HAP-1 (cell line): ENCODE measurements around the gene ITK.
"Not testable (repeated sequence)": the region's sequence is repeated elsewhere in the genome, so short reads cannot be mapped to it uniquely, and the experiment has no call there.

Experiments used
- DNase-seq, 2 experiments: peaks; one replicate each; pipeline ENCODE4 v3.0.0-alpha.2; 2016 to 2020; ENCODE audit warnings: low spot score in 2 of 2
- H3K27me3 ChIP-seq: fragments of 250-450 bp; sonication (Bioruptor Pico); 2 replicates; pipeline ENCODE4 v1.5.1; 2020; ENCODE audit warnings: low read depth, mild to moderate bottlenecking, moderate library complexity
- H3K36me3 ChIP-seq: fragments of 250-450 bp; sonication (Bioruptor Pico); replicated peaks from 2 replicates; pipeline ENCODE4 v1.5.1; 2020; ENCODE audit warnings: mild to moderate bottlenecking
- H3K4me1 ChIP-seq: fragments of 250-450 bp; sonication (Bioruptor Pico); 2 replicates; pipeline ENCODE4 v1.5.1; 2020; ENCODE audit warnings: mild to moderate bottlenecking
- H3K4me3 ChIP-seq: fragments of 250-450 bp; sonication (Bioruptor Pico); 2 replicates; pipeline ENCODE4 v1.5.1; 2020; ENCODE audit warnings: mild to moderate bottlenecking, moderate library complexity
- H3K9me3 ChIP-seq: fragments of 250-450 bp; sonication (Bioruptor Pico); 2 replicates; pipeline ENCODE4 v1.5.1; 2020; ENCODE audit warnings: mild to moderate bottlenecking, moderate library complexity
- in situ Hi-C: fragments of 300-500 bp; cut with MboI; formaldehyde crosslinking; loops from 3 replicates; pipeline ENCODE4 v1.14.3; 2020; ENCODE audit warnings: low sequenced_read_pairs, inconsistent platforms, mixed read lengths

ITK gene

DNA sequence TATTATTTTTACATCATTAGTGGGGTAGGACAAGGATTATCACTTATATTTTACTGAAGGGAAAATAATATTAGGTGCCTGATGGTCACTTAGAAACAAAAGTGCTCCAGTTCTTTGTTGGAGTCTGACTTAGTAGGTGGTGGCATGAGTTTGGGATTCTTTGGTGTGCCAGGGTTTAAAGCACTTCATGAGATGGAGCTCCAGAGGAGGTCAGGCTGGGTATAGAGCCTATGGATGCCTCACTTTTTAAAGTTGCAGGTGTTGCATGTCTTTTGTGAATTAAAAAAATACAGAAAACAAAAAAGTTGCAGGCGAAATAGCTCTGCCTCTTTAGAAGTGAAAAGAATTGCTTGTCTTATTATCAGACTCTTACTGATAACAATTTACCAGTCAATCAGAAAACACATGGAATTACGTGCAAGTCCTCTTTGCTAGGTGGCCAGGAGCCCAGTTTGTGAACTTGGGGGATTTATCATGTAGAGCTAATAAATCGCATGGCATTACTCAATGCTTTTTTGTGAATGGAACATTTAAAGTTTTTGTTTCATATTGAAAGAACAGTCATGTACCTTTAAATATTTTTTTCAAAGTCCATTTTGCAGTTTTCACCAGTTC lies 1.6 kb downstream of the ITK start:
- in situ Hi-C loops: no loop called here
- H3K4me3 ChIP-seq: no peak overlapping the region
- H3K9me3 ChIP-seq: no peaks in the 10 kb centered on the region
- H3K27me3 ChIP-seq: no peaks in the 10 kb centered on the region; the same call in 1 of the 2 replicates
- no peaks in the 10 kb centered on the region for H3K4me1 ChIP-seq
- DNase-seq: no peak
- no peaks in the 10 kb centered on the region for H3K36me3 ChIP-seq

DNA sequence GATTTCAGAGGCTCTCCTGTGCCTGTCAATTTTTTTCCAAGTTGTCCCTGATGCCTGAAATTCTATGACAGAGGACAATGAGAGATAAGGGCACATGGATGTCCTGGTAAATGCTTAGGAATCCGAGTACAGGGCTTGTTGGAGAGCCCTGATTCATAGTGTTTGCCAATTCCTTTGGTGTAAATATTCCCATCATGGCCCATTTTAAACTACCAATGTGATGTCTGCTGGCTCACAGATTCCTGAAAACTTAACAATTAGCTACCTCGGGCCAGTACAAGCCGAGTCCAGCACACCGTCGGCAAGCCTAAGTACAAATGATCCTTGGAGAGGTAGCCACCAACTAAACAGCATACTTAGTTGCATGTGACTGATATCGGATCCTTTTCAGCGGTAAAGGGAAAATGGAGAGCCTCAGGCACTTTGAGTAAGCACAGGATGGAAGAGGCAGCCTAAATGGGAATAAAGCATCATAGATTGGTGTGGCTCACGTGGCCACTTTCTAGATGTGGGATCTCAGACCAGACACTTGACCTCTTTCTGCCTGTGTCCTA lies 3.6 kb downstream of the ITK start:
- no peak for DNase-seq
- Histone ChIP-seq H3K27me3 (no peaks in the 10 kb centered on the region; the same call in 1 of the 2 replicates), H3K4me1 (no peaks in the 10 kb centered on the region), H3K36me3 (no peaks in the 10 kb centered on the region), H3K4me3 (no peak overlapping the region), H3K9me3 (no peaks in the 10 kb centered on the region)
- in situ Hi-C loops: no loop called here

DNA sequence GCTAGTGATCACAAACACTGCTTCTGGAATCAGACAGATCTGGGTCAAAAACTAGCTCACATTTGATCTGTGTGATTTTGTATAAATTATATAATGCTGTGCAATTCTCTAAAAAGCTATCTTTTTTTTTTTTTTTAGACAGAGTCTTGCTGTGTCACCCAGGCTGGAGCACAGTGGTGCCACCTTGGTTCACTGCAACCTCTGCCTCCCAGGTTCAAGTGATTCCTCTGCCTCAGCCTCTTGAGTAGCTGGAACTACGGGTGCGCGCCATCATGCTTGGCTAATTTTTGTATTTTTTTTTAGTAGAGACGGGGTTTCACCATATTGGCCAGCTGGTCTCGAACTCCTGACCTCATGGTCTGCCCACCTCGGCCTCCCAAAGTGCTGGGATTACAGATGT lies 4.5 kb downstream of the ITK start:
- DNase-seq, in situ Hi-C loops, H3K27me3 ChIP-seq, H3K4me3 ChIP-seq, H3K9me3 ChIP-seq, H3K4me1 ChIP-seq, H3K36me3 ChIP-seq: not testable (repeated sequence)

DNA sequence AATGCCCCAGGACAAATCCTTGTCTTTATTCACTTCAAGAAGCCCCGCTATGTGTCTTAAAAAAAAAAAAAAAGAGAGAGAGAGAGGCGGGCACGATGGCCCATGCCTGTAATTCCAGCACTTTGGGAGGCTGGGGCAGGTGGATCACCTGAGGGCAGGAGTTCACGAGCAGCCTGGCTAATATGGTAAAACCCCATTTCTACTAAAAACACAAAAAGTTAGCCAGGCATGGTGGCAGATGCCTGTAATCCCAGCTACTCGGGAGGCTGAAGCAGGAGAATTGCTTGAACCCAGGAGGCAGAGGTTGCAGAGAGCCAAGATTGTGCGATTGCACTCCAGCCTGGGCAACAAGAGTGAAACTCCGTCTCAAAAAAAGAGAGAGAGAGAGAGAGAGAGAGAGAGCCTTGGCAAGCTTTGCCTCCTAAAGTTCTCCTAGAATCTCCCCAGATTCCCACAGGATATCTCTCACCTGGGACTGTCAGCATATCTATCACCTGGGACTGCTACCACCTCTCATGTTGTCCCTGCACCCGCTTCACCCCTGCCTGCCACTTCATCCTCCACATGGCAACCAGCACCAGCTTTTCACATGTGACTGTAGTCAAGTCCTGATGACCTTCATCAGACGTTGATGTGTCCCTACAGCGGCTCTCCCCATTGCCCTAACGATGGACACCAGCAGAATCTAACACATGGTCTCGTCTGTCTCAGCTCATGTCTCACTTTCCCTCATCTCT lies 5.8 kb downstream of the ITK start:
- Histone ChIP-seq H3K36me3 (no peaks in the 10 kb centered on the region), H3K9me3 (no peaks in the 10 kb centered on the region), H3K4me1 (no peaks in the 10 kb centered on the region), H3K27me3 (no peaks in the 10 kb centered on the region; the same call in 1 of the 2 replicates), H3K4me3 (no peak overlapping the region)
- in situ Hi-C loops: no loop called here
- DNase-seq: no peak

DNA sequence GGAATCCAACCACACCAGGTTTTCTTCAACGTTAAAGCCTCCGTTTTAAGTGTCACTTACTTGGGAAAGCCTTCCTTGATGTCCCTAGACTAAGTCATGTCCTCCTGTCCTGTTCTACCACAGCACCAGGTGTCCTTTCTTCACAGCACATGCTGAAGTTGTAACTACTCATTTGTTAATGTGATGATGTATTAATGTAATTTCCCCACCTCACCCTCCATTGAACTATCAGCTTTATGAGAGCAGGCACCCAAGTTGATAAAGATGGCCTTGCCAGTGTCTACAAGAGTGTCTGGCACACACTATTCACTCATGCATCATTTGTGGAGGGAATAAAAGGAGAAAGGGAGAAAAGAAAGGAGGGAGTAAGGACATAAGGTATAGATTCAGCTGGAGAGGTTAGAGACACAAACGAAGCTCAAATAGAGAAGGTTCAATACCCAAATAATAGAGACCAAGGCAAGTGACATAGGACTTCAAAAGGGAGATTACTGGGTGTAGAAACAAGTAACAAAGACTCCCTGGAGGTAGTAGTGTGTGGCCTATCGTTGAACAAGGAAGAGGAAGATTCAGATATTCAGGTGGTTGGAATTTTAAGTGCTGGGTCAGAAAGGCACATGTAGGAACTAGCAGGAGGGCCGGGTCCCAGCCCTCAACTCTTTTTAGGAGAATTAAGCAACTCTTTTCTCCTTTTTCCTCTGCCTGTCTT lies 6.6 kb downstream of the ITK start:
- no peak for DNase-seq
- in situ Hi-C loops: no loop called here
- Histone ChIP-seq H3K27me3 (no peaks in the 10 kb centered on the region; the same call in 1 of the 2 replicates), H3K4me1 (no peaks in the 10 kb centered on the region), H3K36me3 (no peaks in the 10 kb centered on the region), H3K9me3 (no peaks in the 10 kb centered on the region), H3K4me3 (no peak overlapping the region)

DNA sequence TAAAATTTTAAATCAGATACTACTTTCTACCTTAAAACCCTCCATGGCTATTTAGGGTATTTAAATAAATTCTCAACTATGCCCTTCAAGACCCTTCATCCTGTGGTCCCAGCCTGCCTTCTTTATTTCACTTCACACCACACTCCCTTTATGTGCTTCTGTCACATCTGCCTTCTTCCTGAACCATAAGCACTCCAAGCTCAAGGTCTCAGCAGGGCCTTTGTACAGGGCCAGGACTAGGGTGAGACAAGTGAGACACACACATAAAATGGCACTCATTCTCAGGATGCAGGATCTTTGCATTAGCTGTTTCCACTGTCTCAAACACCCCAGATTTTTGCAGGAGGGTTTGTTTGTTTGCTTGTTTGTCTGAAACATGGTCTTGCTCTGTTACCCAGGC lies 7.6 kb downstream of the ITK start:
- no peaks in the 10 kb centered on the region for H3K36me3 ChIP-seq
- no peaks in the 10 kb centered on the region for H3K4me1 ChIP-seq
- in situ Hi-C loops: no loop called here
- H3K27me3 ChIP-seq: no peaks in the 10 kb centered on the region
- DNase-seq: no peak
- H3K9me3 ChIP-seq: no peaks in the 10 kb centered on the region
- H3K4me3 ChIP-seq: no peak overlapping the region

DNA sequence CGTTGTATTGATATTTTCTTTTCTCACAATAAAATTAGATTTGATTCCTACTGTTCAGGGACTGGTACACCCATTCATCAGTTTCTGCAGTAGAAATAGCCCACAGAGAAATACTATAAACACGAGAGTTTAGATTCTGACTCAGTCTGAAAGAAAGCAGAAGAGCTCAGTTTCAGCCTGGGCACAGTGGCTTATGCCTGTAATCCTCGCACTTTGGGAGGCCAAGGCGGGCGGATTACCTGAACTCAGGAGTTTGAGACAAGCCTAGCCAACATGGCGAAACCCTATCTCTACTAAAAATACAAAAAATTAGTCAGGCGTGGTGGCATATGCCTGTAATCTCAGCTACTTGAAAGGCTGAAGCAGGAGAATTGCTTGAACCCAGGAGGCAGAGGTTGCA lies 8.6 kb downstream of the ITK start:
- no peak for DNase-seq
- H3K4me1 ChIP-seq: no peaks in the 10 kb centered on the region
- no peak overlapping the region for H3K4me3 ChIP-seq
- in situ Hi-C loops: no loop called here
- no peaks in the 10 kb centered on the region for H3K36me3 ChIP-seq
- no peaks in the 10 kb centered on the region for H3K9me3 ChIP-seq
- H3K27me3 ChIP-seq: no peaks in the 10 kb centered on the region

DNA sequence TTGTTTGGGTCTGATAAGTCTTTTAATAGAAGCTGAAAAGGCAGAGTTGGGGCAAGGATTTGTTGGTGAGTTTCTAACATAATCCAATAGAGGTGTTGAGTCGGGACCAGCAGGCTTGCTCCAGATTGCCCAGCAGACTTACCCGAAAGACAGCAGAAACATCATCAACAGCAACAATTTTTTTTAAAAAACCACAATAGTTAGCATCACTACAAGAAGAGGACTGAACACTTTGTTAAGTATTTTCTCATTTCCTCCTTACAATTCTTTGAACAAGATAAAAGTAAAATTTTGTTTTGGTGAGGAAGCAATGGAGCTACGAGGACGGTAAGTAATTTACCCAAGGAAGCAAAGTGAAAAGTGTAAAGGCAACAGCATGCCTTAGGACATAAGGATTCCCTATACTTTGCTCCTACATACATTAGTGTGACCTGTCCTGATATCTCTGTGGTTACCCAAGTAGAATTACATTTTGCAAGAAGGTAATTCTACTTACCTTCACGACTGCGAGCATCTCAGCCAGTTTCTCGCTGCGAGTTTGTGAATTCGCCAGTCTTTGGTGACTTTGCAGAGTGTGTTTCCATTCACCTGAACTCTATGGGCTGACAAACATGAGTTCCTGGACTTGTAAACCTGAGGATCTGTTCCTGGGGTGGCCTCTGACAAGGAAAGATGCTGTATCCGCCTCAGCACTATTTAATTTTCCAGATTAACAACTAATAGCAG lies 13.2 kb downstream of the ITK start:
- Histone ChIP-seq H3K9me3 (no peaks in the 10 kb centered on the region), H3K4me3 (no peak overlapping the region), H3K4me1 (no peaks in the 10 kb centered on the region), H3K36me3 (no peaks in the 10 kb centered on the region), H3K27me3 (peaks cover 8% of the 10 kb centered on the region)
- DNase-seq: no peak
- in situ Hi-C loops: no loop called here

DNA sequence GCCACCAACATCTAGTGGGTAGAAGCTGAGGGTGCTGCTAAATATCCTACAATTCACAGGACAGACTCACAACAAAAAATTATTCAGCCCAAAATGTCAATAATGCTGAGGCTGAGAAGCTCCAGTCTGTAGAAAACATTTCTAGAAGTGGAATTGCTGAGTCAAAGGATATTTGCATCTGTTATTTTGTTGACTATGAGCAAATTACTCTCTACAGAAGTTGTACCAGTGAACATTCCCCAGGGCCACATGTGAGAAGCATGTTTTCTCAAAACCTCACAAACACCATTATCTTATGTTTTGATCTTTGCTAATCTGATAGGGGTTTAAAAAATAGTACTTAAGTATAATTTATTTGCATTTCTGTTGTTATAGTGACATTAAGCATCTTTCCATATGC lies 15.4 kb downstream of the ITK start:
- Histone ChIP-seq H3K4me1 (no peaks in the 10 kb centered on the region), H3K9me3 (no peaks in the 10 kb centered on the region), H3K4me3 (no peak overlapping the region), H3K27me3 (peaks cover 11% of the 10 kb centered on the region), H3K36me3 (no peaks in the 10 kb centered on the region)
- in situ Hi-C loops: no loop called here
- no peak for DNase-seq

DNA sequence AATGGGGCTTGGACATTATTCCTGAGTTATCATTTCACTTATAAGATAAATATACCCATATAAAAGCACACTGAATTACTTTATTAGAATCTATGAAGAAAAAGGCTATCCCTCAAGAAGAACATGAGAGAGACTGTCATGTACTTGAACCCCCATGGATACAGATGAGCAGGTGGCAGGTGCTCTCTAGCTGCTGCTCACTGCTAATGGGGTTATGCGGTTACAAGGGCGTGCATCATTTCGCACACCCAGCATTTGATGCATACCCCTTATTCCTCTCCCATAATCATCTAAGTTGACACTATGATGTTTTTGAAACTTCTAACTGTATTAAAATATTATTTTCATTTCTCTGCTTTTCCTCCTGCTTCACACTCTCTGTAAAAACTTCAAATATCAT lies 16.4 kb downstream of the ITK start:
- Histone ChIP-seq H3K27me3 (peaks cover 11% of the 10 kb centered on the region), H3K36me3 (no peaks in the 10 kb centered on the region), H3K9me3 (no peaks in the 10 kb centered on the region), H3K4me3 (no peak overlapping the region), H3K4me1 (no peaks in the 10 kb centered on the region)
- in situ Hi-C loops: no loop called here
- no peak for DNase-seq

DNA sequence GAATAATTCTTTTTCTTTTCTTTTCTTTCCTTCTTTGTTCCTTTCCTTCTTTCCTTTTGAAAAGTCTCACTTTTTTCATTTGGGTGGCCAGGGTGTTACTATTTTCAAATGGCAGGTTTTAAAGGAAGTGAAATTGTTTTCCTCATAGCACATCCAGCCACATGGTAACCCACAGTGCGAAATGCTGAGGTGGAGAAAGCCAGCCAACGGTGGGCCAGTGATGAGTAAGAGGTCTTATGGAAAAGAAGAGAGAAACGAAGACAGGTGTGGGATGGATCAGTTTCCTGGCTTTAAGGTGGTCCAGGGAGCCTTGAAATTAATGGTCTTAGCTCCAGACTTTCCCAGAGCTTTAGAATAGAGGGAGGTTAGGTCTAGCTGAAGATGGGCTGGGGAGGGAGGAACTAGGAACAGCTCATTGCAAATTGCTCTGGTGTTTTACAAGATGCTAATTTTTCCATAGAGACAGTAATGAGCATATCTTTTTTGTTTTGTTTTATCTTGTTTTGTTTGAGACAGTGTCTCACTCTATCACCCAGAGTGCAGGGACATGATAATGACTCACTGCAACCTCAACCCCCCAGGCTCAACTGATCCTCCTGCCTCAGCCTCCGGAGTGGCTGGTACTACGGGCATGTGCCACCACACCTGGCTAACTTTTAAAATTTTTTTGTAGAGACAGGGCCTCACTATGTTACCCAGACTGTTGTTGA lies 17.8 kb downstream of the ITK start:
- Histone ChIP-seq H3K4me3 (no peak overlapping the region), H3K27me3 (peaks cover 11% of the 10 kb centered on the region), H3K36me3 (no peaks in the 10 kb centered on the region), H3K9me3 (no peaks in the 10 kb centered on the region), H3K4me1 (no peaks in the 10 kb centered on the region)
- in situ Hi-C loops: no loop called here
- DNase-seq: no peak

DNA sequence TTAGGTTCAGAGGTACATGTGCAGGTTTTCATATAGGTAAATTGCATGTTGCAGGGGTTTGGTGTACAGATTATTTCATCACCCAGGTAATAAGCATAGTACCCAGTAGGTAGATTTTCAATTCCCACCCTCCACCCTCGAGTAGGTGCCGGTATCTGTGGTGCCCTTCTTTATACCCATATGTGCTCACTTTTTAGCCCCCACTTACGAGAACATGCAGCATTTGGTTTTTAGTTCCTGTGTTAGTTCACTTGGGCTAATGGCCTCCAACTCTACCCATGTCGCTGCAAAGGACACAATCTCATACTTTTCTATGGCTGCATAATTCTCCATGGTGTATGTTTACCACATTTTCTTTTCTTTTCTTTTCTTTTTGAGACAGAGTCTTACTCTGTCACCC lies 21.2 kb downstream of the ITK start:
- in situ Hi-C loops: no loop called here
- no peaks in the 10 kb centered on the region for H3K4me1 ChIP-seq
- no peaks in the 10 kb centered on the region for H3K9me3 ChIP-seq
- no peak overlapping the region for H3K4me3 ChIP-seq
- DNase-seq: no peak
- peaks cover 4% of the 10 kb centered on the region; the same call in 1 of the 2 replicates for H3K27me3 ChIP-seq
- no peaks in the 10 kb centered on the region for H3K36me3 ChIP-seq

DNA sequence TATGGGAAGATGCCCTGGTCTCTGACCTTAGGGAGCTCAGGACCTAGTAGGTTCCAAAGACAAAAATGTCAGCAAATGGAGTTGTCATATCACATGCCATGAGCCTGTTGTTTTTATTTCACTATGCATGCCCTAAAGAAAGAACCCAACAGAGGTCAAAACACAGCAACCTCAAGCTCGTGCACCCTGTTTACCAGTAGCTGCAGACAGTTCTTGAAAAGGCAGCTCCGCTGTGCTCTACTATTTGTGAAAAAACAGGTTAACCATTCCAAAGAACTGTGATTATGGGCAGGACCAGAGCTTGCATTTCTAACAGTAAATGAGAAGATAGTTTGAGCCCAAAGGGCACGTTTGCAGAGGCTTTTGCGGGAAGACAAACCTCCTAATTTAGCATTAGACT lies 22.8 kb downstream of the ITK start:
- no peak overlapping the region for H3K4me3 ChIP-seq
- H3K9me3 ChIP-seq: no peaks in the 10 kb centered on the region
- peaks cover 4% of the 10 kb centered on the region; the same call in 1 of the 2 replicates for H3K27me3 ChIP-seq
- H3K4me1 ChIP-seq: no peaks in the 10 kb centered on the region
- no peak for DNase-seq
- in situ Hi-C loops: no loop called here
- H3K36me3 ChIP-seq: no peaks in the 10 kb centered on the region
